SKM-1 treated with dmso at 0.1 percent for 144 hours (cell line): ENCODE data around the gene PC.

ENCODE experiments used
- DNase-seq: peaks from one replicate; lab custom pipeline; 2025; ENCODE audit not compliant: unreplicated experiment; lab: John Stamatoyannopoulos, UW

The PC gene

GRCh38 chr11:66885950-66886440 is 72.2 kb downstream of the PC start:
- DNase-seq = no peak

GRCh38 chr11:66885469-66885868 is 72.7 kb downstream of the PC start:
- no peak for DNase-seq

DNA sequence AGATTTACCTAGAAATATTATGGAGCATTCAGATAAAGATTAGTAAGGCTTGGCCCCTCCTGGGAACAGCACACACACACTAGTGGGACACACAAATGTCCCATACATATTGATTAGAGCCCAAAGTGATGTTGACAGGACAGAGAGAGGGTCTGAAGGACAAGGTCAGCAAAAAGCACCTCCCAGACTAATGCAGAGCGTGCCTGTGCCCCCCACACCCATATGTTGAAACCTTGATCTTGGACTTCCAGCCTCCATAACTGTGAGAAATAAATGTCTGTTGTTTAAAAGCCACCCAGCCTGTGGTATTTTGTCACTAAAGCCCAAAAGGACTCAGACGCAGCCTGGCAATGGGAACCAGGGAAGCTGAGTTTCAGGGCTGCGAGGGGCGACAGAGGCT is 73.7 kb downstream of the PC start:
- no peak for DNase-seq

DNA sequence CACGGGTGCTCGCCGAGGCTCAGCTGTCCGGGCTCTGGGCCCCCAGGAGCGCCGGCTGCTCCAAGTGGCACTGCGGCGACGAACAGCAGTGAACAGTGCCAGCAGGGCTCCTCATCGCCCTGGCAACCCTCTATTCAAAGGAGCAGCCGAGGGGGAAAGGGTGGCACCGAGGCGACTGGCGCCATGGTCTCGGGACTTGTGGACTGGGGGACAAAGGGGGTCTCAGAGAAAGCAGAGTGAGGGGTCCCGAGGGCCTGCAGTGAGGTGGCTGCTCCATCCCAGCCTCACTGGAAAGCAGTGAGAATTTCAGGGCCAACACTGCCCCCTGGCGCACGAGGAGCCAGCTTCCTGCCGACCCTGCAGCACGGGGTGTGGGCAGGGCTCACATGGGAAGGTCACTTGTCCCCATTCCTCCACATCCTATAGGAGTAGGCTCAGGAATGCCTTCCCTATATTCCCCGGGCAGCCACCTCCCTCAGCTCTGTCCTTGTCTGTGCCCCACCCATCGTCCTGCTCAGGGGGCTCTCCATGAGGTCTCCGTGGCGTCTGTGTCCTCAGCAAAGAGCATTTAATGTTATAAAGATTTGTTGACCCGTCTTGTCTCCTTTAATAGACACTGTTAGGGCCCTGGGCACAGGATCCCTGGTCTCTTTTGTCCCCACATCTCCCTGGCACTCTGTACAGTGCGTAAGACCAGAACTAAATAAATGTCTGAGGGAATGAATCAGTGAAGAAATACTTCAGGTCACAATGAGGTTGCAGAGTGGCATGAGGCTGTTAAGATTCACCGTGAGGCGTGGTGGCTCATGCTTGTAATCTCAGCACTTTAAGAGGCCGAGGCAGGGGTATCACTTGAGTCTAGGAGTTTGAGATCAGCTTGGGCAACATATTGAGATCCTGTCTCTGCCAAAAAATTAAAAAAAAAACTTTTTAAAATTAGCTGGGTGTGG is 74.9 kb downstream of the PC start:
- DNase-seq = peak; percentile 26

- DNase-seq = no peak
These were observed 75.6 kb downstream of the PC start for GRCh38 chr11:66882561-66883015.

DNA sequence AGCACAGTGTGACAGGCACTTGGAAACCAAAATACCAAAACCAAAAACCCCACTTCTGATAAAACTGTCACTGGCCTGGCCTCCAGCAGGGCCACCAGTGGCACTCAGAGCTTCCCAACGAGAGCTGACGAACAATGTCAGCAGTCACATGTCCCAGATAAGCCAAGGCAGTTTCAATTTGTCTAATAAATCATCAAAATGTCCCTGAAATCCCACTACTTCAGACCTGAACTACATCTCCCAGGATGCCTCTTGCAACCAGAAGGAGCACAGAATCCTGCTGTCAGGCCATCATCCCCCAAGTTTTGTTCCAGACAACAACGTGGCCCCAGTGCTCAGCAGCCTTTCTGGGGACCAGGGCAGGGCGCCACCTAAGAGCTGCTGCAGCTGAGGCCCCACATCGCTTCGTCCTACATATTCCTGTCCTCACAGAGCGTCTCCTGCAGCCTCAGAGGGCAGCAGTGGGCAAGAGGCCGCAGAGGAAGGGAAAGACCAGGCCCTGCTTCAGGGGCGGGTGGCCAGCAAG is 76.2 kb downstream of the PC start:
- no peak for DNase-seq

DNA sequence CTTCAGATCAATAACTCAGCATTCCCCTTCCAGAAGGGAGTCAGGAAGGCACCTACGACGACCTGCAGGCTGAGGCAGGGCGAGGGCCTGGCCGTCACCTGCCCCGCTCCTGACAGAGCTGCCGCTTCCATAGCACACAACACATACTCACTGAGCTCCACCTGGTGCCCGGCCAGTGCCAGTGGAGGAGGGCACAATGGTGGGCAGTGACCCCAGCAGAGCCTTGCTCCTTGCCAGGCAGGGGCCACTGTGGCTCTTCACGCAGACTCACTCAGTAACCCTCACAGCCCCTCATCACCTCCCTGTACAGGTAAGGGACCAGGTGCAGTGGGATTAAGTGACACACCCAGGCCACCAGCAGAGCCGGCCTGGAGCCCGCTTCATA is 76.7 kb downstream of the PC start:
- no peak for DNase-seq

GRCh38 chr11:66880496-66881450 is 77.4 kb downstream of the PC start:
- DNase-seq = no peak

DNA sequence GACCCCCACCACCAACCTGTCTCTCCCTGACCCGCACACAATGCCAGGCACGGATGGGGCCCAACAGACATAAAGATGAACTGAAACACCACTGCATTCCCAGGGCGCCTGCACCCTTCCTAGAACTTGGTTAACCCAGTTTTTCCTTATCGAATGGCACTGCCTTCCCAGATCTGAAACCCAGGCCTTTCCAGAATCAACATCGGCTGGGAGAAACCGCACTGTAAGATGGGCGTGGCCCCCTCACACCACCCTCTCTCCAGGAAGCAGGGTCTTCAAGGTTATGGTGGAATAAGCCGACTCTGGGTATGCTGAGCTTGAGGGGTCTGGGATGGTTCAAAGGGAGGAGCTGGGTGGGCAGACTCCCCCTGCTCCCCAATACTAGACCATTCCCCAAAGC is 78.2 kb downstream of the PC start:
- no peak for DNase-seq

- no peak for DNase-seq
These were observed 78.6 kb downstream of the PC start for GRCh38 chr11:66879583-66879982.

- no peak for DNase-seq
These were observed 79.2 kb downstream of the PC start for GRCh38 chr11:66879000-66879399.

DNA sequence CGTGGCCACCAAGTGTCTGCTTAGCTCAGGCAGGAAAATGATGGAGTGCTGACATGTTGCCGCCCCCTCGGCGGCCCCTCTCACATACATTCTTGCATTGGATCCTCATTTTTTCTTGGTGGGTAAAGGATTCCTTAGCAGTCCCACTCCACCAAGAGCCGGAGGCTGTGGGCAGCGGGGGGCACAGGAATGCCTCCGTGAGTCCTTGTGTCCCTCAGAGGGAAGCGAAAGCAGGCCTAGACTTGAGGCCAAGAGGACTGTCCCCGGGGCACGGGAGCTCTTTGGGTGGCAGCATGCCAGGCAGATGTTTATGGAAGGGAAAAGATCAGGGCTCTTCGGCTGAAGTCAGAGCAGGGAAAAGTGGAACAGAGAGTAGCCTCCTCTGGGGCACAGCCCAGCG is 79.7 kb downstream of the PC start:
- DNase-seq = no peak

DNA sequence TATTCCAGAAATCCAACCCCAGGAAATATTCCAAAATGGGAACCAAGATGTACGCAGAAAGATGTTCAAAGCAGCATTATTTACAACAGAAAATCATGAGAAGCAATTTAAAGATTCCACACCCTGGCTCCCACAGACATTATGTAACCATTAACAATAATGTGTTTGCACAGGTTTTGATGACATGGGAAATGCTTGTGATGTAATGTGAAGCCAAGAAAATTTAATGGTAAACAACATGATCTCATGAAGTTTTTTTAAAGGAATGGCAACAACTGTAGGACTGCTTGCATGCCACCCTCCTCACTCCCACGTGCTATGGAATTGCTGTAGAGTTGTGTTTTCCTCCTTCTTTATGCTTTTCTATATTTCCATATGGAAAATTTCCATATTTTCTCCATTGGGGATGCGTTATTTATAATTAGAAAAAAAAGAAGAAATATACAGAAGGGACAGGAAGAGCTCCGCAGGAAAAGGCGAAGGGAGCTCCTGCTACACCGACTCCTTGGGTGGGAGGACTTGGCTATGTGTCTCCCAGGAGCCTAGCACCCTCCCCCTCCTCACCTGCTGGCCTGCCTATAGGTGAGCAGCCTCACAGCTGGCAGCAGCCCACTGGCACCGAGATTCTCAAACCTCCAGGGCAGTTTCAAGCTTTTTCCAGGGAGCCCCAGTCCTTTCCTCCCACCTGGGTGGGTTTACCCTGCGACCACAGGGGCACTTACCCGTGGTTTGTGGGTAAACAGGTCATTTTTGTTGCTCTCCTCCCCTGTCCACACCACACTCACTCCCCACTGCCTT is 80.4 kb downstream of the PC start:
- DNase-seq = no peak

DNA sequence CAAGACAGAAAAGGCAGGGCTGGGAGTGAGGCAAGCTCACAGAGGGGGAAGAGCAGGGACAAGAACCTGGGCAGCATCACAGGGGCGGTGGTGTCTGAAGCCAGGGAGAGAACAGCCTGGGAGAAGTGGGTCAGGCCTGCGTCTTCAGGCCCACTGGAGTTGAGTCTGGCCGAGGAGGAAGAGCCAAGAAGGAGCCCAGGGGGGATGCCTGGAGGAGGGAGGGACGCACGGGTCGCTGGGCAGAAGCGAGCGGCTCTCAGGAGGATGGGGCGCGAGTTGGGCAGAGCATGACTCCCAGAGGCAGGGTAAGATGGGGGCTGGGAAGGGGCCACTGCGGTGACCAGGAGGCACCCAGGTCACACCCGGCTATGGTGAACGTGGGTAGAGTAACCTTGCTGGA is 82.8 kb downstream of the PC start:
- no peak for DNase-seq

DNA sequence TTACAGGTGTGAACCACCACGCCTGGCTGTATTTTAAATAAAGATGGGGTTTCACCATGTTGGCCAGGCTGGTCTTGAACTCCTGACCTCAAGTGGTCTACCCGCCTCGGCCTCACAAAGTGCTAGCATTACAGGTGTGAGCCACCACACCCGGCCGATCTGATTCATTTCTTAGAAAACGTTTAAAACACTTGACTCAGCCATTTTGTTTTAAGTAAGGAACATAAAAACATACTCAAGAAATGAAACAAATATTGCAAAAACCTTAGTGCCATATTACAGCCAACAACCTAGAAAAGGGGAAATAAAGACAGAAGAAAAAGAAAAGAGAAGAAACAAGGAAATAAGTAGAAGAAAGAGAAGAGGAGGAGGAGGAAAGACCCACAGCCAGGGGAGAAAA is 84.0 kb downstream of the PC start:
- no peak for DNase-seq

GRCh38 chr11:66871521-66871901 is 86.7 kb downstream of the PC start:
- DNase-seq = no peak

- DNase-seq = no peak
These were observed 87.3 kb downstream of the PC start for GRCh38 chr11:66870616-66871520.

DNA sequence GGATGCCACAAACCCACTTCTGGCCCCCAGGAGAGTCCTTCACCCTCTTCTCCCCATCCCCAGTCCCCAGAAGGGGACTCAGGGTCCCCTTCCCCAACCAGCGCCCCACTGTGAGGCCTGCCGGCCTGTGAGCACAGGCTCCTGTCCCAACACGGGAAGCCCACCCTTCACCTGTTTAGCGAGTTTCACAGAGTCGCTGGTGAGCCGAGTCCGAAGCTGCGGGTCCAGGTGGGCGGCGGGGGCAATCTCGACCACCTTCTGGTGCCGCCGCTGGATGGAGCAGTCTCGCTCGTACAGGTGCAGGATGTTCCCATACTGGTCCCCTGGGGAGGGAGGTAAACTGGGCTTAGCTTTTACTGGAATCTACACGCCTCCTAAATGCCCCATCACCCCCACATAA is 88.1 kb downstream of the PC start:
- no peak for DNase-seq

DNA sequence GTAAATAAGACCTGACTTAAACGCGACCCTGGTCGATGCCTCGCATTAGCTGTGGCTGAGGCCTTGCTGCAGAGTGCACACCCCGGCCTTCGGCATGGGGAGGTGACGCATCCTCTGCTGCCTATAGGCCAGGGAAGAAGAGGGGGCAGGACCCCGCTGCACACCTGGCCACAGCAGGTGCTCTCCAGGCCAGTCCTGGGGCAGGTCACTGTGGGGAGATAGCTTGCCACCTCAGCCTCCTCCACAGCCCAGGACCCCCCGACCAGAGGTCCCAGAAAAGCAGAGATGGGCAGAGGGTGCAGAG is 88.7 kb downstream of the PC start:
- DNase-seq = no peak
